IMR-90 (cell line): ENCODE measurements around the gene KCP.
"Not testable (repeated sequence)": the region's sequence is repeated elsewhere in the genome, so short reads cannot be mapped to it uniquely, and the experiment has no call there.

Experiments
- CTCF ChIP-seq: conservative IDR thresholded peaks from 2 replicates; pipeline ENCODE4 v1.5.1; 2012; ENCODE audit warnings: mild to moderate bottlenecking, low read depth, low read length, improper control_type of control experiment
- POLR2A ChIP-seq: IDR thresholded peaks from 2 replicates; pipeline ENCODE4 v1.6.1; 2012; ENCODE audit warnings: mild to moderate bottlenecking, low read depth, low read length
- RAD21 ChIP-seq: IDR thresholded peaks from 2 replicates; pipeline ENCODE4 v1.6.1; 2012; ENCODE audit warnings: low read length, improper control_type of control experiment
- RFX5 ChIP-seq: IDR thresholded peaks from 2 replicates; pipeline ENCODE4 v1.8.0; 2012; ENCODE audit warnings: low read depth, mild to moderate bottlenecking, low read length, moderate library complexity
- SMC3 ChIP-seq: fragments of 150-350 bp; IDR thresholded peaks from 2 replicates; pipeline ENCODE4 v1.6.1; 2016; ENCODE audit warnings: low read depth, mild to moderate bottlenecking, antibody characterized with exemption, low read length, moderate library complexity

DNA sequence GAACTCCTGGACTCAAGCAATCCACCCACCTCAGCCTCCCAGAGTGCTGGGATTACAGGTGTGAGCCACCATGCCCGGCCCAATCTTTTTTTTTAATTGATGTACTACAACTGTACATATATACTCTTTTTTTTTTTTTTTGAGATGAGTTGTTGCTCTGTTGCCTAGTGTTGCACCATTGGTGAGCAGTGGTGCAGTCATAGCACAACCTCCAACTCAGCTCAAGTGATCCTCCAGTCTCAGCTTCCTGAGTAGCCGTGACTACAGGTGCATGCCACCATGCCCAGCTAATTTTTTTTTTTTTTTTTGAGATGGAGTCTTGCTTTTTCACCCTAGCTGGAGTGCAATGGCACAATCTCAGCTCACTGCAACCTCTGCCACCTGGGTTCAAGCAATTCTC is 32.7 kb upstream of the KCP start:
- TF ChIP-seq SMC3, POLR2A, RAD21, RFX5, CTCF: not testable (repeated sequence)
